GM19452 (cell line): ENCODE measurements around the gene SCFD2.
"Not testable (repeated sequence)": the region's sequence is repeated elsewhere in the genome, so short reads cannot be mapped to it uniquely, and the experiment has no call there.

Experiments
- ATAC-seq: cut with Tn5 transposase; IDR thresholded peaks from one replicate; pipeline ENCODE4 v1.9.1; 2021; ENCODE audit not compliant: unreplicated experiment

SCFD2 gene

GRCh38 chr4:53365486-53366300 lies at the start of gene SCFD2:
SCFD2 (minus strand) TSS chr4:53366061.
- peak; percentile 98 for ATAC-seq

GRCh38 chr4:53409479-53409878 lies 43.6 kb upstream of the SCFD2 start:
- not testable (repeated sequence) for ATAC-seq

- no peak for ATAC-seq
These were observed 14.4 kb upstream of the SCFD2 start for GRCh38 chr4:53380221-53380620.

GRCh38 chr4:53378171-53378482 lies 12.3 kb upstream of the SCFD2 start:
- ATAC-seq = peak; percentile 46

GRCh38 chr4:53377319-53378170 lies 11.7 kb upstream of the SCFD2 start, which contains the start of gene FIP1L1:
FIP1L1 (plus strand) TSS chr4:53377641; CDS start chr4:53377839, 198 bp downstream.
- ATAC-seq = peak; percentile 85

- no peak for ATAC-seq
These were observed 11.0 kb upstream of the SCFD2 start for GRCh38 chr4:53376900-53377299.

GRCh38 chr4:53374777-53375258 lies 9.0 kb upstream of the SCFD2 start:
- ATAC-seq = no peak

GRCh38 chr4:53371843-53372521 lies 6.1 kb upstream of the SCFD2 start:
- no peak for ATAC-seq

- ATAC-seq = no peak
These were observed 5.2 kb upstream of the SCFD2 start for GRCh38 chr4:53371049-53371448.

- ATAC-seq = no peak
These were observed 1.9 kb upstream of the SCFD2 start for GRCh38 chr4:53367721-53368120.

GRCh38 chr4:53366301-53366716 lies 448 bp upstream of the SCFD2 start:
- ATAC-seq = peak; percentile 19

- ATAC-seq = no peak
These were observed 758 bp downstream of the SCFD2 start for GRCh38 chr4:53365121-53365485.

- ATAC-seq = no peak
These were observed 1.2 kb downstream of the SCFD2 start for GRCh38 chr4:53364624-53365023.

GRCh38 chr4:53362093-53362492 lies 3.8 kb downstream of the SCFD2 start:
- ATAC-seq = no peak

GRCh38 chr4:53361451-53361850 lies 4.4 kb downstream of the SCFD2 start:
- ATAC-seq = no peak

GRCh38 chr4:53355930-53356521 lies 9.8 kb downstream of the SCFD2 start:
- ATAC-seq = no peak

GRCh38 chr4:53354012-53354722 lies 11.7 kb downstream of the SCFD2 start:
- no peak for ATAC-seq

GRCh38 chr4:53349091-53349491 lies 16.8 kb downstream of the SCFD2 start:
- ATAC-seq = no peak

- ATAC-seq = no peak
These were observed 17.8 kb downstream of the SCFD2 start for GRCh38 chr4:53348046-53348445.
